Kidney capillary endothelial cell (primary cell): ENCODE results near the gene JPH3.

Experiments
- DNase-seq: peaks from one replicate; pipeline ENCODE4 v3.0.0-alpha.2; 2018; ENCODE audit warnings: low spot score

Gene JPH3

DNA sequence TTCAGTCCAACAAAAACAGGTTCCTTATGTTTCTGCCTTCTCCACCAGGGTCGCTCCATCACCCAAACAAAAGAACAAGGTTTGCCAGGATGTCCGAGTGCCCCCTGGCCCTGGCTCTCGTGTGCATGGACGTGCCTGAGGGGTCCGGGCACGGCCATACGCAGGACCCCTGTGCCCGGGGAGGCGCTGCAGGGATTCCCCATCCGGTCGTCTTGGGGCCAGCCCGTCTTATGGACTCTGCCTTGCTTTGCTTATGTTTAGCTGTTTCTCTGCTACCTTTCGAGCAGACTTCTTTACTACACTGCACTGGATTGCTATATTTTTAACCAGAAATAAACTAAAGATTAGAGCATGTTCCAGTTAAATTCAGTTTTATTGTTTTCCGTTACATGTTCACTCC, 95.5 kb downstream of the JPH3 start:
- no peak for DNase-seq

DNA sequence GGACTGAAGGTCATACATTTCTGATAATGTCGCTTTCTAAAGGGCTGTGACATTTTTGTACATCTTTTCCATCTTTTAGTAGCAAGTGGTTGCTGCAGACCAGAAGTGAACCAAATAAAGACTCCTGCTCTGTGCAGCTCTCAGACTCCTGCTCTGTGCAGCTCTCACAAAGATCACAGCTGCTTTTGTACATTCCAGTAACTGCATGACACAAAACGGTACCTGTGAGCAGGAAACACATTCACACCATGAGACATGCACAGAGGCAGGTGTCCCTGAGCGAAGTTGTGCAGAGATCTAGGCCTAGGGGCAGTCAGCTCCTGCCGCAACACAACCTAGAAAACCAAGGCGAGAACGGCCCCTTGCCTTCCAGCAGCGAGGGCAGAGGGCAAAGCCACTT, 95.9 kb downstream of the JPH3 start:
- no peak for DNase-seq

DNA sequence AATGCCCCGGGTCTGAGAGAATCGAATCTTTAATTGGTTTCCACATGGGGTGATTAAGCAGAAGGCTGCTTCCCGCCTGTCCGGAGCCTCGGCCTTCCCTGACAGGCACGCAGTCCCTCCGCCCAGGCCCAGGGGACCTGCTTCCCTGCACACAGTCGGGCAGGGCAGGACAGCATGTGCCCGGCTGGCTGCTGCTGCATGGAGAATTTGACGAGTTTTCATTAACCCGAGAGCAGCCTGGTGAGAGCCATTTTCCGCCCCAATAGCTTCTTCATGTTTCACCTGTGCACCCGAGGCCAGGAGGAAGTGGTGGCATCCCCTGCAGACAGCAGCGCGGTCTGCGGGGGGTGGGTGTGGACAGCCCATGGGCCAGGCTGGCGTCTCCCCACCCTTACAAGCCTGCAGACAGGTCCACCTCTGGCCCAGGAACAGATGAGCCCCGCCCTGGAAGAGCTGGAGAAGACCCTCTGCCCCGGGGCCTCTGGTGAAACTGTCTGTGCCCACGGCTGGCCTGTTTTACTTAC, 96.4 kb downstream of the JPH3 start:
- no peak for DNase-seq

DNA sequence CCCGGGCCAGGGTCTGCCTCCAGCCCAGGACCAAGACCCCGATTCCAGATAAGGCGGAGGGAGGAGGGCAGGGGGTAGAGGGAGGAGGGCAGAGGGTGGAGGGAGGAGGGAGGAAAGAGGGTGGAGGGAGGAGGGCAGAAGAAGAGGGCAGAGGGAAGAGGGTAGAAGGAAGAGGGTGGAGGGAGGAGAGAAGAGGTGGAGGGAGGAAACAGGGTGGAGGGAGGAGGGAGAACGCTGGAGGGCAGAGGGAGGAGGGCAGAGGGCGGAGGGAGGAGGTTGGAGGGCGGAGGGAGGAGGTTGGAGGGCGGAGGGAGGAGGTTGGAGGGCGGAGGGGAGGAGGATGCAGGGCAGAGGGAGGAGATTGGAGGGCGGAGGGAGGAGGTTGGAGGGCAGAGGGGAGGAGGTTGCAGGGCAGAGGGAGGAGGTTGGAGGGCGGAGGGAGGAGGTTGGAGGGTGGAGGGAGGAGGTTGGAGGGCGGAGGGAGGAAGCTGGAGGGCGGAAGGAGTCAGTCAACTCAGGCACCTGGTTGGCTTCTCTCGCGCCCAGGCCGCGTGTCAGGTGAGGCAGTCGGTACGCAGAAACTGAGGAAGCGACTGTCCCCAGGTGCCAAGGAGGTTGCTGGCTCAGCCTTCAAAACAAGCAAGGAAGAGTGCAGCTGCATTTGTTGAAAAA, 98.2 kb downstream of the JPH3 start:
- DNase-seq, result no peak

DNA sequence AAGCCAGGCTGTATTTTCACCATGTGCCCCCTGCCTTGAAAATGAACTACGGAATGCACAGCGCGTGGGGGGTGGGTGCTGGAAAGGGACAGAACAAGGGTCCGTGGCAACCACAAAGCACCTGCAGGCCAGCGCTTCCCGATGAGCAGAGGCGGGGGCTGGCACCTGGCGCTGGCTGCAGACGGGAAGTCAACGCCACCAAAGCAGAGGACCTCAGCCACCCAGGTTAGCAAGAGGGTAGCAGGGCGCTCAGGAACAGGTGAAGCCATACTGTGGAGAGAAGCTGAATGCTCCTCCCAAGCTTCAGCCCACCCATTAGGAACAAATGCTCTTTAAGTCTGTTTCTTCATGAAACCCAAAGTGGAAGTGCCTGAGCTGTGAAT, 98.8 kb downstream of the JPH3 start:
- DNase-seq, result no peak

DNA sequence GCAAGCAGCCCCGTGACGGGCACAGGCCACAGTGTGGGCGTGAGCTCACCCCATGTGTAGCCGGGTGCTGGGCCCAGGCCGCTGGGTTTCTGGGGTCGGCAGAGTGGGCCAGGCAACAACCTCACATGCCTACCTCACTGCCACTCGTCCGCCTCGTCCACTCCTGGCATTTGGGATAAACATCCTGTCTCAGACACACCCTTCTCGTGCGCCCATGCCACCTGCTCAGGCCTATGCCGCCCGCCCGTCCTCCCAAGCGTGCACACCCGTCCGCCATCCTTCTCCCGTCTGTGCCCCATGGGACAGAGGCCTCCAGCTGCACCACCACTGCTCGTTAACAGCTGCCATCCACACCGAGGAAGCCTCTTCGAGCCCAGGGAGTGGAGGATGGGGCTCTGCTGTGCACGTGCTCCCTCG, 99.2 kb downstream of the JPH3 start:
- DNase-seq, result no peak

DNA sequence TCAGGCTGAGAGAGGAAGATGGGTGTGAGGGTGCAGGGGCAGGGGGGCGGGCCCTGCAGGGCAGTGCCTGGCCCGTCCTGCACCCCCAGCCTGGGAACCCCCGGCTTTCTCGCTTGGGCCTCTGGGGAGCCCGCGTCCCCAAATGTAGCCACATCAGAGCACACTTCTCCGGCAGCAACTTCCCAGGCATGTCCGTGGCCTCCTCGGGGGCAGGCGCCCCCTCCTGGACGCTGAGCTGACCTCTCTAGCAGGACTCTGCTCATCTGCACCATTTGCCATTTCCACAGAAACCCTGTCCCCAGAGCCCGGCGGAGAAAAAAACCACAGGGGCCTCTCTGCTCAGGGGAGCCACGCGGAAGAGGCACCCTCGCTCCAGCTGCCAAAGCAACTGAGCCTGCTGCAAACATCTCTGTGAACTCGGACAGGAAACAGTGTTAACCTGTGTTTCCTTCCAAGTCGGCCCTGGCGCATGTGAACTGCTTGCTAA, 100.1 kb downstream of the JPH3 start:
- peak; percentile 61 for DNase-seq

DNA sequence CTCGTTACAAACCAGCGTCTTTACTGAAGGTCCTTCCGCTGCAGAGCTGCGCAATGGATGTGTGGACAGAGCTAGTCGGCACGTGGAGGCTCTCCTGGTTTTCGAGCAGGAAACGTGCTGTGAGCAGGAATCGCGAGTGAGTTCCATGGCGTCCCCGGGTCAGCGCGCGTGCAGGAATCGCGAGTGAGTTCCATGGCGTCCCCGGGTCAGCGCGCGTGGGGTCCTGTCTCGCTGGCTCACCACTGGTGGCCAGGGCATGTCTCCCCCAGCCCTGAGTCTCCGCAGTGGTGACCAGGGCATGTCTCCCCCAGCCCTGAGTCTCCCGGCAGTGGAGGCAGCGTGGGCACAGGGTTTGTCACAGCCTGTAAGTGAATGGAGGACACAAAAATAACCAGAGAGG, 100.8 kb downstream of the JPH3 start:
- peak; percentile 35 for DNase-seq

DNA sequence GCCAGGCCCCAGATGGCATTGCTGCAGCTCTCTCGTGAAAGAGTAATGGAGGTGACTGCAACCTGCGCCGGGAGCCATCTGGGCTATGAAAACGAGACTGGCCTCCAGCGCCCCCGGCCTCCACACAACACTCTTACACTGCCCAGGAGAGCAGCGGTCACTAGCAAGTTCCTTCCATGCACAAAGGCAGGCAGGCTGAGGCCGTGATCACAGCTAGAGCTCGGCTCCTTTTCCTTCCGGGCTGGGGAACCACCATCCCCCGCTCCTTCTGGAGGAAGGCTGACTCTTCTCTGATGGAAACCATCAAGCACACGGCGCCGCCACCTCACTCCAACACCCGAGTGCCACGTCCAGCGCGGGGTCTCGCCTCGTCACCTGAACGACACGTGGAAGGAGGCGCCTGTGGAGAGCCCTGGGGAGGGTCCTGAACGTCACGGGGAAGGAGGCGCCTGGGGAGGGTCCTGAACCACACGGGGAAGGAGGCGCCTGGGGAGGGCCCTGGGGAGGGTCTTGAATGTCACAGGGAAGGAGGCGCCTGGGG, 101.6 kb downstream of the JPH3 start:
- DNase-seq, result peak; percentile 52

DNA sequence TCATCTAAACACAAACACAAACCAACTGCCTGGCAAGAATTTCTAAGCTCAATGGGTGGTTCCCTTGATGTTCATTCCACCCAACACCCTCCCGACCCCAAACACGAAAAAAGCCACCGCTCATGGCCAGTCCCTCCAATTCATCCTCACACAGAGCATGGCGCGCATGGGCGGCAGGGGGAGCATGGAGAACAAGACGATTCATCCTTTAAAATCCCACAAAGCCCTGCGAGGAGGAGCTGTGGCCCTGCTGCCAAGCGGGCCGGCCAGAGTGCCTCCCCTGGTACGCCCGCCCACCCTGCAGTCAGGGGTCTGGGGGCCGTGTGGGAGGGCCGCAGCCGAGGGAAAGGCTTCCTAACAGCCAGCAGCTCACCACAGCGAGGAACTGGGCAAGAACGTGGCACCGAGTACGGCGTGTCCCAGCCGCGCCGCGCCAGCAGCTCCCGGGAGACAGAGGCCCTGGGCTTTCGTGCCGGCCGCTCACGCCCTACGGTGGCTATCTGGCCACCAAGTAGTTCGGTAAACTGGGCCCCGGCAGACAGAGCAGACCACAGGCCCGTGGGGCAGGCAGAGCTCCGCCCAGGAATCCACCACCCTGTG, 102.5 kb downstream of the JPH3 start:
- no peak for DNase-seq

DNA sequence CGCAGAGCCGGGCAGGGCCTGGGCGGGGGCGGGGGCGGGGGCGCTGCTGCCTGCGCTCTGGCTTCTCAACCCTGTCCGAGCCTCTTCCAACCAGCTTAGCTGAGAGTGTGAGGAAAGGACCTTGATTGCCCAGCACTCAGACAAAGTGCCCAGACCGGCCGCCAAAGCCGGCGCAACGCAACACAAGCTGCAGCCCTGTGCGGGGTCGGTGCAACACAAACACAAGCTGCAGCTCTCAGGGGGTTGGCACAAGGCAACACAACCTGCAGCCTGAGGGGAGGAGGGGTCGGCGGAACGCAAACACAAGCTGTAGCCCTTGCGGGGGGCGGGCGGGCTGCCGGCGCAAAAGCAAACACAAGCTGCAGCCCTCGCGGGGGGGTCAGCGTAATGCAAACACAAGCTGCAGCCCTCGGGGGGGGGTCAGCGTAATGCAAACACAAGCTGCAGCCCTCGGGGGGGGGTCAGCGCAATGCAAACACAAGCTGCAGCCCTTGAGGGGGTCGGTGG, 103.5 kb downstream of the JPH3 start:
- DNase-seq, result no peak

DNA sequence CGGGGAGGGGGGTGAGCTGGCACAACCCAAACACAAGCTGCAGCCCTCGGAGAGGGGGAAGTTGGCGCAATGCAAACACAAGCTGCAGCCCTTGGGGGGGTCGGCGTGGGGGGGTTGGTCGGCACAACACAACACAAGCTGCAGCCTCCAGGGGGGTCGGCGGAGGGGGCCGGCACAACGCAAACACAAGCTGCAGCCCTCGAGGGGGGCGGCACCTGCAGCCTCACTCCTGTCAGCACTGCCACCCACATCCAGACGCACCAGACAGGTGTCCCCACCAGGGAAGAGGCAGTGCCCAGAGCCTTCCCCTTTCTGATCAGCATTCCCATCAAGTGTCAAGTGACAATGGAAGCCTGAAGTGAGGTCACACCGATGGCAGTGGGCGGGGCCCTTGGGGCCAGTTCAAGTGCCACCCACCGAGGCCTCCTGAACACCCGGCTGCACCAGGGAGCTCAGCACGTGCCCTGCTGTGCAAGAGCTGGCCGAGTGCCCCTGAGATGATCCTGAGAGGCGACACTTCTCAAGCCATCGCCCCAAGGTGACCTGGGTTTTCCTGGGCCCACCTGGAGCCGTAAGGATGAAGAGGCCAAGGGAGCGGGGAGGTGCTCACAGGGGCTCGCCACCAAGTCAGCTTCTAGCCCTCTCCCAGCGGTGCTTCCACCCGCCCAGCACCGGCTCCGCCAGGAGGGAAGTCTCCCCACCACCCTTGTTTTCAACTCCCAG, 104.1 kb downstream of the JPH3 start:
- DNase-seq, result no peak

DNA sequence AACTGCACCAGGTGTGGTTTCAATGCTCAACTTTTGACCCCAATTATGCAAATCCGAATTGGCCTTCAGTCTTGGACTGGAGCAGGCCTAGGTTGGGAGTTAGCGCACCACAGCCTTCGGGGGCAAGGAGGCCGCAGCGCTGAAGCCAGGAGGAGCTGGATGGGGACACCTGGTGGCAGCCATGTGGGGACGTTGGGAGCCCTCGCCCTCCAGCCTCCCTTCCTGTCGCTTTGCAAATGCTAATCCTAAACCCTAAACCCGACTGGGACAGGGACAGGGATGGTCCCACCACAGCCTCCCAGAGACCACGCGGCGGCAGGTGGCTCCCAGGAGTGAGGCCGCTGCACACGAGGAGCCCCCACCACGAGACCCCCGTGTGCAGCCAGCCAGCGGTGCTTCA, 104.8 kb downstream of the JPH3 start:
- no peak for DNase-seq

DNA sequence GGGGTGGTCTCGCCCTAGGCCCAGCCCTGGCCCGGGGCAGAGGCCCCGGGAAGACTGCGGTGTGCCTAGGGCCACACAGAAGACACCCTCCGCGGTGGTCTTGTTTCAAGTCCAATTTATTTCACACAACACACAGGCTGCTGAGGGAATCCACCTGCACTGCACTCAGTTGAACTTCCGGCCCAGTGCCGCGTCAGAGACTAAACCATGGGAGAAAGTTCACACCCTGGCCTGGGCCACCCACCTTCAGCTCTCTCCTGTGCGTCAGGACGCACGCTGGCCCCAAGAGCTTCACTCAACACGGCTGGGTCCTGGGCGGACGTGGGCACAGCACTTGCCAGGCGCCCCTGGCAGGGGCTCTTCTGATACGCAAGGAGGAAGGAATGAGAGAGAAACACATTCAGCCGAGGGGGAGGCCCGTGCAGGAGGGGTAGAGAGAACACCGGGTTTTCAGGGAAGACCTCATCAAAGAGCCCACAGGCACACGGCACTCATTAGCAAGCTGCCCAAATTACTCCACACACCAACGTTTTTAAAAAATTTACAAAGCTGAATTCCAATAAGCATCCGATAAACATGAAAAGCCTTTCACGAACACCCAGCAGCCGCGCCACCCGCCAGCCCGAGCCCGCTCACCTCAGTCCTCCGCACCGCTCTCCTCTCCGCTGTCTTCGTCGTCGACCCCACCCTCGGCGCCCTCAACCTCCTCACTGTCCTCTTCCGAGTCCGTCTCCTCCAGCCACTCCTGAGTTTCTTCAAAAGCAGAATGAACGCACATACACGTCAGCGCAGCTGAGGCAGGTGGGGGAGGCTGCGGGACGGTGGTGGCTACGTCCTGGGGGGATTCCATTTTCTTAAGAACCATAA, 105.6 kb downstream of the JPH3 start:
- no peak for DNase-seq

DNA sequence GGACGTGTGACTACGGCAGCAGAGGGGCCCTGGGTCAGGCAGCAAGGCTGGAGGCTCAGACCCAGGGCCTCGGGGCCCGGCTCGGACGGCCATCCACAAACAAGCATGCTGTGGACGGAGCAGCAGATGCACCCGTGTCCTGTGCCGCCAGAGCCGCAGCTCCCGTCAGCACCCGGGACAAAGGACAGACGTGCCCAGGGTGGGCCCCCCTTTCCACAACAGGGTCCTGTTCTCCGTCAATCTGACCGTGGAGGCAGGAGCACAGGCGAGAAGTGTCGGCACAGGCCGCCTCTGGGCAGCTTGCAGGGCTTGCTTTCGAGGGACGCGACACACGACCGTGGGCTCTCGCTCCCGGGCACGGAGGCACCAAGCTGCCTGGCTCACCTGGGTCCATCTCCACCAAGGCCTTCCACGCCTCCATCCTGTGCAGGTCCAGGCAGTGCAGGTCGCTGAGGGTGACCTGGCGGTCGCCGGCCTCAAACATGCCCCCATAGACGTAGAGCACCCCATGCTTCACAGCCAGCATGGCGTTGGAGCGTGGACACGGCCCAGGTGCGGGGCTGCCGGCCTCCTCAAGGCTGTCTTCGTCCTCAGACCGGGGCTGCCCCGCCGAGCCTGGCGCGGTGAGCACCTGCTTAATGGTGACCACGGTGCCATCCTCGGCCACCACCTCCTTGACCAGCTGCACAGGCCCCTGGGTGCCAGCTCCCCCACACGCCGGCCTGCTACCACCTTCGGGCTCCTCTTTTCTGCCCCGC, 106.8 kb downstream of the JPH3 start:
- no peak for DNase-seq

DNA sequence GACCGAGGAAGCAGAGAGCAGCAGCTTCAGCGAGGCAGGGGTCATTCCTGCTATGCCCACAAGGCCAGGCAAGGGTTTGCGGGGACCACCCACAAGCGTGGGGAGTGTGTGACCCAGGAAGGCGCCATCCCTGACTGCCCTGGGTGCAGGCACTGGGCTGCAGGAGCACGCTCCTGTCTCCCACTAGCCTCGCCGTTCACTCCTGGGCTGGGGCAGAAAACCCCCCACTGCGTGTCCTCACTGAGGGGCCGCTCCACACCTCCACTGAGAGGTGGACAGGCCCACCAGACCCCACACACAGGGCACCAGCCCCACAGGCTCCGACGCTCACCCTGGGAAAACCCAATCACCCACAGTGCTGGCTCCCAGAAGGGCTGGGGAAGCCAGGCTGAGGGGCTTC, 107.4 kb downstream of the JPH3 start:
- no peak for DNase-seq

DNA sequence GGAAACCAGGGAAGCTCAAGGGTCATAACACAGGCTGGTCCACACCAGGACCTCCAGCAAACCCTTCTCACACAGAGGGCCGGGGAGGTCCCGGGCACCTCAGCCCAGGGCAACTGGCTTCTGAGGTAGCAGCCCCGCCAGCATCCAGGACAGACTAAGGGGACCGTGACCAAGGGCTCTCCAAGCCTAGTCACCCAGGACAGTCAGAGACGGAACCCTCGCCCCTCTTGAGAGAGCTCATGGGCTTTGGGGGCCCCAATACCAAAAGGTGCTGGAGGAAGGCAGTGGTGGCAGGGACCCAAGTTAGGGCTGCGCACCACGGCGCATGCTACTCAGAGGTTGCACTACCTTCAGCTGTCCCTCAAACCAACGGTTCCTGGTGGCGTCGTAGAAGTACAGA, 108.6 kb downstream of the JPH3 start:
- DNase-seq, result no peak

DNA sequence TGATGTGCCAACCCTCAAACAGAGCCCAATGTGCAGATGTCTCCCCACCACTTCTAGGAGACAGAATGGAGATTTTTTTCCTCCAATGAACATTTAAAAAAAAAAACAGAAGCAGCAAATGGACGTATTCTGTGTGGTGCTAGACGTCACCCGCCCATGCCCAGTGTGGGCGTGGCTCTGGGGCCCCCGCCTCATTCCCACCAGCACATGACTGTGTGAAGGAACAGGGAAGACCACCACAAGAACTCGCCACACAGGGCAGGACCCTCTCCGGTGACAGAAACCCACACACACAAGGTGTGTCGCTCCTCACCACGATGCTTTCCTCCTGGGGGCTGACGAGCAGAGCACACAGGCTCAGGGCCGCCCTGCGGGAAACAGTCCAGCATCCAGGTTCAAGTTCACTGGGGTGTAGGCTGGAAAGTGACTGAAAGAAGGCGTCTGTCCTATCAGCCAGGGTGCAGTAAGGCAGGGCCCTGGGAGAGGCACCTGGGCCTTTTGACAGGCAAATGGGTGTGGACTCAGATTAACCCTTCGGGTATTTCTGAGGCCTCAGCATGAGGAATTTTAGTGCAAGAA, 110.0 kb downstream of the JPH3 start:
- no peak for DNase-seq

DNA sequence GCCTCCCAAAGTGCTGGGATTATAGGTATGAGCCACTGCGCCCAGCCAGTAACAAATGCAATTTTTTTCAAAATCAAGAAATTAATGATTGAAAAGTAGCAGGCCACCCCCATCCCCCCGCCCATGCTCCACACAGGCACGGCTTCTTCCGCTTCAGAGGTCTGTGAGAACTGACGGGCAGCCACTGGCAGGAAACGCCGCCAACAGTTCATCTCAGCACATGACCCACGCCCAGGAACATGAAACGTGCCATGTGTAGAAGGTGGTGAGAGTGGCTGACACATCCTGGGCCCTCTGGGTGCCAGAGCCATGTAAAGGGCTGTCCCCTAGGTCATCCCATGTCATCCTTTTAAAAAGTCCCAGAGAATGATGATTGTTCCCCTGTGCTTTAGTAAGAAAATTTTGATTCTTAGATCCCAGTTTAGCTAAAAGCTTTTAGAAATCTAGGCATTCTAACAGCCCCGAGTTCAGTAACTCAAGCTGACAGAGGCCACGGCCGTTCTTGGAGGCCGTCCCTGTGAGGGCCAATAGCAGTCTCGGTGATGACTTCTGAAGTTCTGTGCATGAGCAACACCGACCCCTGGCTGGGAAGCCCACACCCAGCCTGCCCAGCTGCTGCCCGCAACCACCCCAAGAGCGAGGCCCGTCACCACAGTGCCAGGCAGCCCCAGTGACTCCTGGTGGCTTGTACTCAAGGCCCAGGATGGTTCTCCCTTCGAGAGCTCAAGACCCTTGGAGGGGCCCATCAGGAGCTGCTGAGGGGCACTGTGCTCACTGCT, 111.3 kb downstream of the JPH3 start:
- no peak for DNase-seq

DNA sequence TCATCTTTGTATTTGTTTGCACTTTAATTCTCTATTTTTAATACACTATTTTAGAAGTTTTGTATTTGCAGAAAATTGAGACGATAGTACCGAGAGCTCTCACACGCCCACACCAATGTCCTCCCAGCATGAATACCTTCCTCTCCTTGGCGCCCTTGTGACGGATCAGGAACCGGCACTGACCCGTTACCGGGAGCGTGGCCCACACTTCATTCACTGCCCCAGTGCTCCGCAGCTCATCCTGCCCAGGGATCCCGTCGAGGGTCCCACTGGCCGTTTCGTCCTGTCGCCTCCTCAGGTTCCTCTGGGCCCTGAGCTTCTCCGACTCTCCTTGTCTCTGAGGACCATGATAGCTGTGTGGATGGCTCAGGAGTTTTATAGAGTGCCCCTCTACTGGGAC, 112.9 kb downstream of the JPH3 start:
- DNase-seq, result no peak
